Aorta (tissue), 5 donors: ENCODE data around the gene ANGEL1. TPM values are rescaled to one million over a fixed set of nuclear protein-coding genes. Genes with fewer than 3 reads are reported as not detected.
A peak's percentile ranks its signal among the peaks of the same experiment; 100 is the strongest.

Experiments used
- ATAC-seq: fragments of 200-7000 bp; cut with Tn5 transposase; one replicate; pipeline ENCODE4 v1.9.1; 2022; ENCODE audit warnings: moderate library complexity; ENCODE audit not compliant: low FRiP score
- DNase-seq, 2 donors: peaks; one replicate each; pipeline ENCODE4 v3.0.0-alpha.2; 2020
- H3K27ac ChIP-seq, 2 donors: one replicate each; pipeline ENCODE4 v1.5.1; 2013; ENCODE audit warnings: low read length in 2 of 2, mild to moderate bottlenecking in 2 of 2, moderate library complexity in 2 of 2, control low read depth in 1 of 2, inconsistent platforms in 1 of 2, low read depth in 1 of 2
- H3K27me3 ChIP-seq, 2 donors: one replicate each; pipeline ENCODE4 v1.6.1; 2013; ENCODE audit warnings: control low read depth in 1 of 2, low read length in 1 of 2, mild to moderate bottlenecking in 1 of 2, moderate library complexity in 1 of 2; ENCODE audit not compliant: insufficient read depth in 2 of 2, control insufficient read depth in 1 of 2
- H3K36me3 ChIP-seq, 2 donors: one replicate each; pipeline ENCODE4 v1.6.1; 2013; ENCODE audit warnings: control low read depth in 1 of 2, low read length in 1 of 2, mild to moderate bottlenecking in 1 of 2; ENCODE audit not compliant: insufficient read depth in 2 of 2, control insufficient read depth in 1 of 2
- H3K4me1 ChIP-seq, 2 donors: one replicate each; pipeline ENCODE4 v1.6.1; 2013; ENCODE audit warnings: low read length in 2 of 2, control low read depth in 1 of 2, mild to moderate bottlenecking in 1 of 2, moderate library complexity in 1 of 2; ENCODE audit not compliant: insufficient read depth in 2 of 2, control insufficient read depth in 1 of 2
- H3K4me3 ChIP-seq, 2 donors: one replicate each; pipeline ENCODE4 v1.5.1; 2013; ENCODE audit warnings: low read length in 2 of 2, control low read depth in 1 of 2, mild to moderate bottlenecking in 1 of 2
- H3K9me3 ChIP-seq: one replicate; pipeline ENCODE4 v1.6.1; 2013; ENCODE audit warnings: mild to moderate bottlenecking, low read length; ENCODE audit not compliant: control insufficient read depth
- WGBS, 2 donors: extraction: QIAGEN DNeasy Blood & Tissue Kit; methylation state at CpG; one replicate each; pipeline ENCODE4 v1.1.7; 2013; 5-methylcytosine and 5-hydroxymethylcytosine counted together
- intact Hi-C, 2 donors: fragments of 100-400 bp; cut with DNase I; formaldehyde crosslinking; loops; one replicate each; pipeline versions ENCODE4 v1.14.2 to v1.15.0; 2022
- polyA plus RNA-seq, 2 donors: library from polyadenylated mRNA; stranded (reverse); fragments of 200-250 nt; gene quantifications; one replicate each; pipeline ENCODE4 v1.2.3, GENCODE V29; 2013
- total RNA-seq, 2 donors: library from RNA; stranded (reverse); fragmentation: NEBNext Ultra II Directional; extraction: Animal tissue kit (Norgen Biotek cat#: 25700); gene quantifications; one replicate each; pipeline ENCODE4 v1.2.1, GENCODE V29; 2021
- donor health status: healthy with polysubstance abuse.
- donor health status: Bipolar disorder and iron deficiency.
- donor health status: DM: no; HTN: no; CAD: no.
- donor health status: DM: no; HTN: no; CAD: no.
- donor health status: DM: yes; HTN: yes; CAD: no.

ANGEL1 gene
- total and polyA plus RNA-seq, 4 donors = 1.1 to 32.2 (median 13.4) TPM

- H3K9me3 ChIP-seq = no peaks in the 10 kb centered on the region
- intact Hi-C loops = no loop called here
- H3K27ac ChIP-seq = no peak overlapping the region
- H3K27me3 ChIP-seq = peaks cover 0 to 2% of the 10 kb centered on the region in 2 donors
- H3K4me3 ChIP-seq = no peak overlapping the region
- no peaks in the 10 kb centered on the region for H3K4me1 ChIP-seq
- no peaks in the 10 kb centered on the region for H3K36me3 ChIP-seq
- ATAC-seq (no peak), DNase-seq (no peak)
Observed at GRCh38 chr14:76842414-76842813, 29.7 kb upstream of the ANGEL1 start.

- Histone ChIP-seq H3K4me3 (no peak overlapping the region), H3K27me3 (no peaks in the 10 kb centered on the region)
Observed at GRCh38 chr14:76837524-76837923, 24.8 kb upstream of the ANGEL1 start.

GRCh38 chr14:76836029-76836630 is 23.4 kb upstream of the ANGEL1 start:
- Histone ChIP-seq H3K27ac (no peak overlapping the region), H3K27me3 (no peaks in the 10 kb centered on the region), H3K36me3 (no peaks in the 10 kb centered on the region), H3K9me3 (no peaks in the 10 kb centered on the region), H3K4me1 (no peaks in the 10 kb centered on the region), H3K4me3 (no peak overlapping the region)
- DNase-seq = peak in 1 of 2 donors; percentile 71
- intact Hi-C loops = no loop called here
- peak; percentile 15 for ATAC-seq
- WGBS, 2 donors = 88 to 90% methylated on average over 13 of the region's 13 CpGs

More at GRCh38 chr14:76837524-76837923, 24.8 kb upstream of the ANGEL1 start:
- ATAC-seq (no peak), DNase-seq (no peak)
- intact Hi-C loops = no loop called here
- Histone ChIP-seq H3K4me1 (no peaks in the 10 kb centered on the region), H3K27ac (no peak overlapping the region), H3K9me3 (no peaks in the 10 kb centered on the region), H3K36me3 (no peaks in the 10 kb centered on the region)
- 43 to 47% methylated on average over 5 of the region's 5 CpGs for WGBS, 2 donors

GRCh38 chr14:76834241-76834661 is 21.6 kb upstream of the ANGEL1 start:
- H3K4me3 ChIP-seq = no peak overlapping the region
- intact Hi-C loops = no loop called here
- WGBS, 2 donors = 55 to 58% methylated on average over 7 of the region's 7 CpGs
- no peaks in the 10 kb centered on the region for H3K9me3 ChIP-seq
- DNase-seq = no peak
- H3K27me3 ChIP-seq = no peaks in the 10 kb centered on the region
- H3K27ac ChIP-seq = no peak overlapping the region
- no peaks in the 10 kb centered on the region for H3K4me1 ChIP-seq
- no peaks in the 10 kb centered on the region for H3K36me3 ChIP-seq
- no peak for ATAC-seq

- Histone ChIP-seq H3K9me3 (no peaks in the 10 kb centered on the region), H3K4me1 (no peaks in the 10 kb centered on the region), H3K27me3 (no peaks in the 10 kb centered on the region), H3K27ac (no peak overlapping the region), H3K36me3 (no peaks in the 10 kb centered on the region), H3K4me3 (no peak overlapping the region)
- WGBS, 2 donors = 83 to 85% methylated on average over 2 of the region's 2 CpGs
- intact Hi-C loops = no loop called here
- ATAC-seq (no peak), DNase-seq (no peak)
Observed at GRCh38 chr14:76833011-76833410, 20.3 kb upstream of the ANGEL1 start.

GRCh38 chr14:76832503-76832988 is 19.9 kb upstream of the ANGEL1 start:
- Histone ChIP-seq H3K4me1 (no peaks in the 10 kb centered on the region), H3K9me3 (no peaks in the 10 kb centered on the region), H3K4me3 (no peak overlapping the region), H3K27ac (no peak overlapping the region), H3K27me3 (no peaks in the 10 kb centered on the region), H3K36me3 (no peaks in the 10 kb centered on the region)
- ATAC-seq (no peak), DNase-seq (no peak)
- WGBS, 2 donors = 73% methylated on average over 1 of the region's 1 CpG
- intact Hi-C loops = no loop called here

GRCh38 chr14:76830556-76830955 is 17.9 kb upstream of the ANGEL1 start:
- intact Hi-C loops = no loop called here
- no peak for DNase-seq
- Histone ChIP-seq H3K4me1 (no peaks in the 10 kb centered on the region), H3K27ac (no peak overlapping the region), H3K36me3 (no peaks in the 10 kb centered on the region), H3K4me3 (no peak overlapping the region), H3K9me3 (no peaks in the 10 kb centered on the region), H3K27me3 (no peaks in the 10 kb centered on the region)
- WGBS, 2 donors = 96% methylated on average over 4 of the region's 4 CpGs
- ATAC-seq = no peak

- intact Hi-C loops = no loop called here
- Histone ChIP-seq H3K4me3 (no peak overlapping the region), H3K4me1 (no peaks in the 10 kb centered on the region), H3K27me3 (no peaks in the 10 kb centered on the region), H3K27ac (no peak overlapping the region), H3K36me3 (no peaks in the 10 kb centered on the region), H3K9me3 (no peaks in the 10 kb centered on the region)
- WGBS, 2 donors = 59 to 66% methylated on average over 7 of the region's 7 CpGs
- ATAC-seq = no peak
- no peak for DNase-seq
Observed at GRCh38 chr14:76829650-76830421, 17.2 kb upstream of the ANGEL1 start.

- Histone ChIP-seq H3K36me3 (no peaks in the 10 kb centered on the region), H3K27me3 (no peaks in the 10 kb centered on the region), H3K9me3 (no peaks in the 10 kb centered on the region), H3K4me3 (no peak overlapping the region), H3K27ac (no peak overlapping the region), H3K4me1 (no peaks in the 10 kb centered on the region)
- ATAC-seq (no peak), DNase-seq (no peak)
- 88 to 96% methylated on average over 3 of the region's 3 CpGs for WGBS, 2 donors
- intact Hi-C loops = no loop called here
Observed at GRCh38 chr14:76829013-76829365, 16.3 kb upstream of the ANGEL1 start.
